Measurements from ENCODE around the gene ABCA5. TPM values are rescaled to one million over a fixed set of nuclear protein-coding genes. Genes with fewer than 3 reads are reported as not detected.

The ABCA5 gene
- polyA plus RNA-seq, 1 donor: 25.2 TPM

GRCh38 chr17:69267219-69267618 lies 59.7 kb downstream of the ABCA5 start:
- no peak for DNase-seq (ENCODE audit: low read depth)

DNA sequence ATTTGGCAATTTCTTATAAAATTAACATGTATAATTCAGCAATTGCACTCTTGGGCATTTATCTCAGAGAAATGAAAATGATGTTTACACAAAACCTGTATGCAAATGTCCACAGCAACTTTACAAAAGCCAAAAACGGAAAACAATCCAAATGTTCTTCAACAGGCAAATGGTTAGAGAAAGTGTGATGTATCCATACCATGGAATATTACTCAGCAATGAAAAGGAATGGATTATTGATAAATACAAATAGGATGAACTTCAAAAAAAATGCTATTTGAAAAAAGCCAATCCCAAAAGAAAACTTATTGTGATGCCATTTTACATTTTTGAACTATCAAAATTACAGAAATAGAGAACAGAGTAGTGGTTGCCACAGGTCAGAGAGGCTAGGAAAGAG lies 61.1 kb downstream of the ABCA5 start:
- no peak for DNase-seq (ENCODE audit: low read depth)

GRCh38 chr17:69254187-69254586 lies 72.7 kb downstream of the ABCA5 start:
- no peak for DNase-seq (ENCODE audit: low read depth)

- no peak for DNase-seq (ENCODE audit: low read depth)
Observed at GRCh38 chr17:69250641-69251040, 76.3 kb downstream of the ABCA5 start.

GRCh38 chr17:69246726-69247375 lies 80.1 kb downstream of the ABCA5 start:
- no peak for DNase-seq (ENCODE audit: low read depth)

GRCh38 chr17:69246202-69246601 lies 80.7 kb downstream of the ABCA5 start:
- no peak for DNase-seq (ENCODE audit: low read depth)

DNA sequence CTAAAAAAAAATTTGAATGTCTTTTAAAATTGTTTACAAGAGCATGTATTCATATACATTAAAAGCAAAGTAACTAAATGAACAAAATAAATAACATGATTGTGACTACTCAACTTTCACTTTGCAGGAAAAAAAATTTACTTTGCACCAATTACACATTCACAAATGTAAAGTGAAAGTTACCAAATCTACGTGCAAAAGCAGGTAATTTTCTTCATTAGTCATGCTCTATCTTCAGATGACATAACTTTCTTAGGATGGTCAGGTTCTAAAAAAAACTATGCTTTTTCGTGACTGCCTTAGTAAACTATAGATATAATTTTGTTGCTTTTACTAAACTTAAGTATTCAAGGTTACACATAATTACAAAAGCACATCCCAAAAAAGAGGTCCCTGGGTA lies 81.3 kb downstream of the ABCA5 start:
- DNase-seq (ENCODE audit: low read depth): no peak

GRCh38 chr17:69239611-69240600 lies 87.0 kb downstream of the ABCA5 start:
- DNase-seq (ENCODE audit: low read depth): no peak

- DNase-seq (ENCODE audit: low read depth): no peak
Observed at GRCh38 chr17:69236946-69237345, 90.0 kb downstream of the ABCA5 start.

- no peak for DNase-seq (ENCODE audit: low read depth)
Observed at GRCh38 chr17:69236464-69236863, 90.5 kb downstream of the ABCA5 start.

- DNase-seq (ENCODE audit: low read depth): peak; percentile 63
Observed at GRCh38 chr17:69235338-69236058, 91.4 kb downstream of the ABCA5 start.

DNA sequence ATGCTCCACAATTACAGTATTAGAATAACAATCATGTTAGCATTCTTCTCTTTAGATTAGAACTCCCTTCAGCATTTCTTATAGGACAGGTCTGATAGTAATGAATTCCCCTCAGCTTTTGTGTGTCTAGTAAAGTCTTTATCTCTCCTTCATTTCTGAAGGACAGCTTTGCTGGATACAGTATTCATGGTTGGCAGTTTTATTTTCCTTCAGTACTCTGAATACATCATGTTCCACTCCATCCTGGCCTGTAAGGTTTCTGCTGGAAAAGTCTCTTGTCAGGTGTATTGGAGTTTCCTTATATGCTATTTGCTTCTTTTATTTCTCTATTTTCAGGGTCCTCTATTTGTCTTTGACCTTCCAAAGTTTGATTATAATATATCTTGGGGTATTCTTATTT lies 94.3 kb downstream of the ABCA5 start:
- DNase-seq (ENCODE audit: low read depth): no peak

DNA sequence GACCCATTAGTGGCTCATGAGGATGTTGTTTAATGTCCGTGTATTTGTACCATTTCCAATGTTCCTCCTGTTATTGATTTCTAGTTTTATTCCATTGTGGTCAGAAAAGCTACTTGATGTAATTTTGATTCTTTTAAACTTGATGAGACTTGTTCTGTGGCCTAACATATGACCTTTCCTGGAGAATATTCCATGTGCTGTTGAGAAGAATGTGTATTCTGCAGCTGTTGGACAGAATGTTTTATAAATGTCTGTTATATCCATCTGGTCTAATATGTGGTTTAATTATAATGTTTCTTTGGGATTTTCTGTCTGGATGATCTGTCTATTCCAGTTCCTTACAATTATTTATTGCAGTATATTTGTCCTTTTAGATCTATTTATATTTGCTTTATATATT lies 95.4 kb downstream of the ABCA5 start:
- DNase-seq (ENCODE audit: low read depth): no peak

GRCh38 chr17:69230939-69231338 lies 96.0 kb downstream of the ABCA5 start:
- DNase-seq (ENCODE audit: low read depth): no peak

- DNase-seq (ENCODE audit: low read depth): no peak
Observed at GRCh38 chr17:69228576-69228975, 98.4 kb downstream of the ABCA5 start, which contains the start of gene ABCA10. Gene ABCA10 (minus strand): TSS chr17:69228824. CDS start chr17:69225358, 3,466 bp downstream.

DNA sequence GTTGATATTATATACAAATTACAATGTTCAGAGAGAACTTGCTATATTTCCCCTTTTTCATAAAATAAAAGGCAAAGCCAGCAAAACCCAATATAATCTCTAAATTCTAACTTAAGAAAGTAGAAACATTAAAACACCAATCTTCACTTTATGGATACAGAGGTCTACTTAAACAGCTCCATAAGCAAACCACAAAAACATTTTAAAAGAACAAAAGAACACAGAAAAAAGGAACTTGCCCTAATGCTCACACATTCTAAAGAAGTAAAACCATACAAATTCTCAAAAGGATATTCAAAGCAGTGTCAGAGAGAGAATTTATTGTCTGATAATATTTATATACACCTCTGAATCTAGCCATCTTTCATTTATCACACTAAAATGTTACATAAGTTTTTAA lies 98.9 kb downstream of the ABCA5 start:
- no peak for DNase-seq (ENCODE audit: low read depth)

GRCh38 chr17:69227541-69227940 lies 99.4 kb downstream of the ABCA5 start:
- no peak for DNase-seq (ENCODE audit: low read depth)

DNA sequence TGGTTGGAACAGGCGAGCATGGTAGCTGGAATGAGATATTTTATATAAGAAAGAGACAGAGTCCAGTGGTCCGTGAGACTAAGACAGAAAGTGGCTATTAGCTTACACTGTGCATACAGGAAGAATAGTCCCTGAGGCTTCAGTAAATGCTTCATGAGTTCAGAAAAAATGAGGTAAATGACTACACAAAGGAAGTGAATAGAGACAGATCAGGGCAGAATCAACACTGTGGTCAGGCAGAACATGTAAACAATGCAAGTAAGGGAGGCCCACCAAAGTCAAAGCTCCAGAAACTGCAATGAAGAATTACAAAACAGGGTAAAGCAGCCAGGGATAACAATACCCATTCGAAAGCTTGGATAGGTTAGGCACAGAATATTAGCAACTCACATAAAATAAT lies 103.1 kb downstream of the ABCA5 start:
- no peak for DNase-seq (ENCODE audit: low read depth)

DNA sequence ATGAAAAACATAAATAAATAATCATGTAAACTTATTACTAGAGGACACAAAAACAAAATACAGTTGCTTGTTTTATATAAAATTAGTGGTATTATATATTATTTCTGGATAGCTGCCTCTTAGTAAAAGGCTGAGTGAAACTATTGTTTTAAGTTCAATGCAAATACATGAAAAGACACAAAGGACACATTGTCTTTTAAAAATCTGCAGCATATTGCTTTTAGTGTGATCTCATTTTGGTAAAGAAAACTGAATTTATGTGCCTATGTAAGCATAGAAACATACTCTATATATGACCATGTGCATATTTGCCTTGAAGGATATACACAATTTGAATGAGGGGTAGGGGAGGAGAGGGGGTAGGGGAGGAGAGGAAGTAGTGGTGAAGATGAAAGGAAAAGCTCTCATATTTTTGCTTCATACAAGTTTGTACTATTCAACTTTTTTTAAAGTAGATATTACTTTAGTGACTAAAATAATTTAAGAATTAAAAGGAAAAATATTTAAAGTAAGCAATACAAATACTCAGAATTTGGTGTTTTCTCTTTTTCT lies 104.2 kb downstream of the ABCA5 start:
- DNase-seq (ENCODE audit: low read depth): no peak

DNA sequence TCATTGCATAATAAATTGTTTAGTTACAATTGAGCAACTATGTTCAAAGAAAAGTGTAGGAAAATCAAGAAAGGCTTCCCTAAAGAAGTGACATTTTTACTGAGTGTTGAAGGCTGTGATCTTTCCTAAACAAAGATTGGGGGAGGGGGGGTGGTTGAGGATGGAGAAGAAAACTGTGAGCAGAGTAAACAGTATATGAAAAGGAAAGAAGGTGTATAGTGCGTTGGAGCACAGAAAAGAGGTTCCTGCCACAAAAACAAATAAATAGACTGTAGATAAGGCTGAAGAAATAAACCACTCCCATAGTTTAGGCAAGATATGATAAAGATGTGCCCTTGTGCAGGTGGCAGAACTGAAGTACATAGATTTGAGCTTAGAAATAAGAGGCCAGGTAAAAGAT lies 106.8 kb downstream of the ABCA5 start:
- no peak for DNase-seq (ENCODE audit: low read depth)

DNA sequence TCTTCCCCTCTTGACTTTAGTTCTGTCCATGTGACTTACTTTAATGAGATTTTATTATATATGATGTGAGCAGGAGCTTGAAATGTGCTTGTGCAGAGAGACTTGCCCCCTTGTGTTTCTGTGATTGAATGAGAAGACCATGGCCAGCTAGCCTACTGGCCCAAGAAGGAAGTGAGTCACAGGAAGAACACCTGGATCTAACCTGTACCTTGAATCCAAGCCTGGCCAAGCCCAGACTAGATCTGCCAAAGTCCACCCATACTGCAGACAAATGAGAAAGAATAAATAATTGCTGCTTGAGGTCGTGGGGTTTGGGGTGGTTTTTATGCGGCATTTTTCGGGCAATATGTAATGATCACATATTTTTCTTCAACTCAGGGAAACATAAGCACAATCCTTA lies 107.9 kb downstream of the ABCA5 start:
- DNase-seq (ENCODE audit: low read depth): no peak
